GM19023 (cell line): ENCODE data around the gene RBP7.

ENCODE experiments used
- ATAC-seq: cut with Tn5 transposase; IDR thresholded peaks from one replicate; pipeline ENCODE4 v1.9.1; 2021; ENCODE audit warnings: mild to moderate bottlenecking, moderate library complexity; ENCODE audit not compliant: unreplicated experiment

RBP7 gene

DNA sequence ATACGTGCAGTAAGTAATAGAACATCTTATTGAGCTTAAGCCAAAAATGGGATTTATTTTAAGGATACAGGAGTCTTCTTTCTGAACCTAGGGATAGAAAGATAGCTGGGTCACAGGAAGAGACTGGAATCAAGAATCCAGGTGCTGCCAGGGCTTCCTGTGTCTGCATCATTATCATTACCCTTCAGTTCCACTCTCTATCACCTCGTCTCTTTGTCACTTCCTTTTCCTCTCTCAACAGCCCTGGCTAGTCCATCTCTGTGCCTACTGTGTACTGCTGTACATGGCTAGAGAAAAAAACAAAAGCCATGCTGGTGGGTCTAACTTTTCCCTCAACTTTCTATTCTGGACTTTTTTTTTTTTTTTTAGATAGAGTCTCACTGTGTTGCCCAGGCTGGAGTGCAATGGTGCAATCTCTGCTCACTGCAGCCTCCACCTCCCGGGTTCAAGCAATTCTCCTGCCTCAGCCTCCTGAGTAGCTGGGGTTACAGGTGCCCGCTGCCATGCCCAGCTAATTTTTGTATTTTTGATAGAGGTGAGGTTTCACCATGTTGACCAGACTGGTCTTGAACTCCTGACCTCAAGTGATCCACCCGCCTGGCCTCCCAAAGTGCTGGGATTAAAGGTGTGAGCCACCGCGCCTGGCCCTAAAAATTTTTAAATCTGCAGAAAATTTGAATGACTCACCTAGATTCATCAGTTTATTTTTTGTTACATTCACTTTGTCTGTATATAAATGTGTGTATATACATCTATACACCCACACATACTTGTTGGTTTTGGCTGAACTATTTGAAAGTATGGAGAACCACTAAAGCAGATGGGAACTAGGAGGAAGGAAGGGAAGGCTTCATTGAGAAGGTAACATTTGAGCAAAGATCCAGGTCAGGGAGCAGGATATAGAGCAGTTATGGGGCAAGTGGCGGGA, 67.7 kb downstream of the RBP7 start:
- no peak for ATAC-seq

- no peak for ATAC-seq
Observed at GRCh38 chr1:10065344-10065685, 68.3 kb downstream of the RBP7 start.
